GM12878 (cell line): ENCODE results near the gene A3GALT2. TPM values are rescaled to one million over a fixed set of nuclear protein-coding genes. Genes with fewer than 3 reads are reported as not detected.

ENCODE experiments used
- ATAC-seq: fragments of 200-7000 bp; cut with Tn5 transposase; 3 replicates; pipeline ENCODE4 v1.9.1; 2020; ENCODE audit warnings: mild to moderate bottlenecking, moderate library complexity
- BruUV-seq: library from RNA; stranded (reverse); fragments of 400-500 nt; replicated peaks from 2 replicates; lab custom pipeline; 2021; lab: Mats Ljungman, UMichigan
- CTCF ChIA-PET: fragments of 300-600 bp; sonication (Branson Sonifier 250); formaldehyde crosslinking; extraction: SDS; loops from one replicate; lab custom pipeline; 2021; ENCODE audit warnings: inconsistent platforms; lab: Yijun Ruan, JAX
- POLR2A ChIA-PET: fragments of 350-600 bp; formaldehyde crosslinking; extraction: SDS; loops from one replicate; lab custom pipeline; 2021; ENCODE audit warnings: inconsistent platforms; lab: Charles Lee
- RAD21 ChIA-PET: fragments of 300-600 bp; sonication (Branson Sonifier 250); formaldehyde crosslinking; loops from one replicate; lab custom pipeline; 2023; ENCODE audit warnings: antibody characterized with exemption; ENCODE audit not compliant: unreplicated experiment; lab: Charles Lee
- SMC1A ChIA-PET: fragments of 300-600 bp; sonication (Branson Sonifier 250); formaldehyde crosslinking; loops from one replicate; lab custom pipeline; 2023; ENCODE audit not compliant: unreplicated experiment, uncharacterized antibody; lab: Charles Lee
- DNase-seq: peaks from one replicate; pipeline ENCODE4 v3.0.0-alpha.2; 2011; ENCODE audit warnings: low read depth, low spot score
- FAIRE-seq: peaks from 3 replicates; lab custom pipeline; 2011; peaks lifted over from hg19 to GRCh38; lab: Jason Lieb, UNC
- H2AFZ ChIP-seq: 2 replicates; pipeline ENCODE4 v1.6.0; 2011; ENCODE audit warnings: low read depth, low read length, control low read depth; ENCODE audit not compliant: control insufficient read depth
- H3K27ac ChIP-seq: 2 replicates; pipeline ENCODE4 v1.5.1; 2011; ENCODE audit warnings: control low read depth; ENCODE audit not compliant: control insufficient read depth, insufficient read depth
- H3K27me3 ChIP-seq, 2 experiments: replicated peaks in 1 of 2; 2 replicates each; pipeline versions ENCODE4 v1.6.0 to v1.6.1; 2011; ENCODE audit warnings: low read length in 1 of 2; ENCODE audit not compliant: control insufficient read depth in 2 of 2, insufficient read depth in 2 of 2
- H3K36me3 ChIP-seq, 2 experiments: 2 replicates each; pipeline ENCODE4 v1.5.1; 2011; ENCODE audit warnings: low read length in 1 of 2; ENCODE audit not compliant: control insufficient read depth in 2 of 2, insufficient read depth in 2 of 2
- H3K4me1 ChIP-seq: 2 replicates; pipeline ENCODE4 v1.6.1; 2011; ENCODE audit warnings: mild to moderate bottlenecking, low read length, moderate library complexity, mixed read lengths; ENCODE audit not compliant: control insufficient read depth, insufficient read depth
- H3K4me2 ChIP-seq: 2 replicates; pipeline ENCODE4 v1.6.0; 2011; ENCODE audit warnings: control low read depth; ENCODE audit not compliant: control insufficient read depth, insufficient read depth
- H3K4me3 ChIP-seq: fragments of 200-600 bp; sonication (generic); 2 replicates; pipeline ENCODE4 v1.5.1; 2016
- H3K79me2 ChIP-seq: 2 replicates; pipeline ENCODE4 v1.6.0; 2011; ENCODE audit warnings: low read length; ENCODE audit not compliant: control insufficient read depth, insufficient read depth
- H3K9ac ChIP-seq: 2 replicates; pipeline ENCODE4 v1.8.0; 2011; ENCODE audit warnings: low read length, control low read depth, mixed read lengths; ENCODE audit not compliant: control insufficient read depth, insufficient read depth
- H3K9me3 ChIP-seq: replicated peaks from 3 replicates; pipeline ENCODE4 v1.5.1; 2011; ENCODE audit warnings: mild to moderate bottlenecking, low read length; ENCODE audit not compliant: control insufficient read depth, insufficient read depth
- H4K20me1 ChIP-seq: 2 replicates; pipeline ENCODE4 v1.6.0; 2011; ENCODE audit not compliant: control insufficient read depth, insufficient read depth
- CBFB ChIP-seq: IDR thresholded peaks from 2 replicates; pipeline ENCODE4 v1.6.1; 2016; ENCODE audit warnings: antibody characterized with exemption, low read depth
- CHD1 ChIP-seq: IDR thresholded peaks from 2 replicates; pipeline ENCODE4 v1.6.1; 2012; ENCODE audit warnings: low read depth, low read length, improper control_type of control experiment
- CTCF ChIP-seq, 3 experiments: IDR thresholded peaks in 2 of 3; conservative IDR thresholded peaks in 1 of 3; 2 replicates each; pipeline ENCODE4 v1.5.1; 2011; ENCODE audit warnings: low read depth in 3 of 3, low read length in 3 of 3, mild to moderate bottlenecking in 3 of 3, control low read depth in 2 of 3, moderate library complexity in 2 of 3, inconsistent platforms in 1 of 3, mixed read lengths in 1 of 3; ENCODE audit not compliant: control insufficient read depth in 2 of 3, insufficient read depth in 1 of 3; ENCODE audit errors: extremely low read depth in 1 of 3
- PAX5 ChIP-seq: IDR thresholded peaks from 2 replicates; pipeline ENCODE4 v1.6.1; 2011; ENCODE audit warnings: low read depth, low read length, borderline replicate concordance
- RUNX3 ChIP-seq: IDR thresholded peaks from 2 replicates; pipeline ENCODE4 v1.6.1; 2012; ENCODE audit warnings: low read length, inconsistent platforms
- USF2 ChIP-seq: IDR thresholded peaks from 2 replicates; pipeline ENCODE4 v1.6.1; 2011; ENCODE audit warnings: low read depth, low read length, improper control_type of control experiment, borderline replicate concordance
- WGBS: methylation state at CpG from one replicate; pipeline ENCODE4 v1.1.6; 2016; ENCODE audit warnings: low lambda C conversion rate; ENCODE audit not compliant: insufficient replicate concordance, insufficient coverage; ENCODE audit errors: missing lambda C conversion rate; 5-methylcytosine and 5-hydroxymethylcytosine counted together
- in situ Hi-C: fragments of 300-500 bp; cut with MboI; formaldehyde crosslinking; loops from 9 replicates; pipeline ENCODE4 v1.14.3; 2018; ENCODE audit warnings: mixed read lengths
- intact Hi-C: fragments of 100-400 bp; cut with micrococcal nuclease; formaldehyde crosslinking; loops from one replicate; pipeline ENCODE4 v1.14.2; 2022; ENCODE audit not compliant: unreplicated experiment
- polyA plus RNA-seq, 11 experiments: library from polyadenylated mRNA; depleted of rRNA in 4 of 11; unstranded in 6 of 11; stranded (reverse) in 5 of 11; fragments of >200 nt; fragmentation: Nextera tagmentation in 4 of 11; fragmentation: Illumina TruSeq in 1 of 11; extraction: Ambion mirVana in 4 of 11; extraction: Trizol in 1 of 11; gene quantifications; 1 replicate in 1 of 11; 2 replicates in 10 of 11; pipeline versions ENCODE4 v1.2.1 to v1.2.3, GENCODE V29; 2011 to 2016; ENCODE audit warnings: inconsistent platforms in 2 of 11, missing spikeins in 2 of 11, low read depth in 1 of 11
- total RNA-seq, 4 experiments: library from RNA; depleted of rRNA in 3 of 4; stranded (reverse); fragments of >200 nt in 3 of 4; fragmentation: Illumina TruSeq in 1 of 4; extraction: Trizol in 1 of 4; gene quantifications; 2 replicates each; pipeline versions ENCODE4 v1.2.1 to v1.2.3, GENCODE V29; 2013 to 2021

A3GALT2 gene
- total and polyA plus RNA-seq, 10 of the 15 experiments (the other 5 are each of a cell fraction or from before 2014, with no cell fraction given): not detected

- Histone ChIP-seq H3K9me3 (no peaks in the 10 kb centered on the region), H3K4me2 (no peak overlapping the region), H3K36me3 (peaks cover 14 to 22% of the 10 kb centered on the region in 2 experiments; a peak in 3 of 4 replicates), H4K20me1 (no peaks in the 10 kb centered on the region), H3K9ac (no peak overlapping the region), H3K4me1 (no peaks in the 10 kb centered on the region), H3K27me3 (no peaks in the 10 kb centered on the region), H2AFZ (no peak overlapping the region), H3K4me3 (no peak overlapping the region), H3K27ac (no peak overlapping the region), H3K79me2 (no peaks in the 10 kb centered on the region)
- no peak for FAIRE-seq
- intact Hi-C loops (no loop called here), in situ Hi-C loops (no loop called here)
- TF ChIP-seq CBFB (no peak), USF2 (no peak), CHD1 (no peak)
- no TSS peak for BruUV-seq
- SMC1A ChIA-PET: no interaction called here
- DNase-seq: no peak
- POLR2A ChIA-PET: no interaction called here
- WGBS: 89% methylated on average over 14 of the region's 14 CpGs
- CTCF ChIA-PET: interaction anchor here (0.7 to 1.3 kb wide), 3 partner anchors 11 to 28 kb away, joined by 4 to 5 read pairs (median 4); no protein-coding TSS in a partner anchor
- ATAC-seq: no peak
- RAD21 ChIA-PET: no interaction called here
Observed at GRCh38 chr1:33323663-33324477, 3.0 kb upstream of the A3GALT2 start.

DNA sequence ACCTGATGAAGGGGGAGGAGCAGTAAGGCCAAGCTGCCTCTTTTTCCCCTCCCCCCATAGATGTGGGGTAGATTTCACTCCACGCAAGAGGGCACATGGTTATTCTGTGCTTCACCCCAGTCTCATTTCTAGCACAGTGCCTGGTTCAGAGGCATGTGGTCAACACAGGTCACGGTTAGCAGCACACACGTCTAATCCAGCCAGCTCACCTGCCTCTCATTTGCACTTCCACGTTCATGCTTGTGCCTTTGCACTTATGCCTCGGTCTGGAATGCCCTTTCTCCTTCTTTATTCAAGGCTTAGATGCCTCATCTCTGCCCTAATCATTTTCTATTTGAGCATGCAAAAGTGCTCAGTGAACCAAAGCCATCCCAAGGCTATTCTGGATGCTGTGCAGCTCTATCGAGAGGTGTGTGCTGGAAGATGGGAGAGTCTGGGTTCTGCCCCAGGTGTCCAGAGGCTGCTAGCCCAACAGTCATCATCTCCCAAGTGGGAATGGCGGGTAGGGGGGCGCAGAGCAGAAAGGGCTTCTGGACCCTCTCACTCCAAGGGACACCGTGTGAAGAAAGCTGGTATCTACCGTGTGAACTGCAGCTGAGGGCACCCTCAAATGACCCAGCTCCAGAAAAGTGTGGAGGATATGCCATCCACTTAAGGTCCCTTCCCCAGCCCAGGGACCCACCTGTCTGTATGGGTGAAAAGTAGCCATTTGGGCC lies 2.1 kb upstream of the A3GALT2 start:
- DNase-seq: no peak
- Histone ChIP-seq H3K4me2 (no peak overlapping the region), H3K9ac (no peak overlapping the region), H2AFZ (no peak overlapping the region), H3K9me3 (no peaks in the 10 kb centered on the region), H3K4me3 (no peak overlapping the region), H3K36me3 (peaks cover 14 to 19% of the 10 kb centered on the region in 2 experiments; a peak in 3 of 4 replicates), H3K4me1 (no peaks in the 10 kb centered on the region), H3K79me2 (no peaks in the 10 kb centered on the region), H4K20me1 (no peaks in the 10 kb centered on the region), H3K27ac (no peak overlapping the region), H3K27me3 (no peaks in the 10 kb centered on the region)
- peak; percentile 68 for ATAC-seq
- in situ Hi-C loops: no loop called here
- CTCF ChIA-PET: interaction anchor here (0.7 to 1.3 kb wide), 3 partner anchors 10 to 27 kb away, joined by 4 to 5 read pairs (median 4); no protein-coding TSS in a partner anchor
- 54% methylated on average over 10 of the region's 10 CpGs for whole genome bisulfite sequencing
- SMC1A ChIA-PET: no interaction called here
- TF ChIP-seq USF2 (no peak), RUNX3 (peak; percentile 33; the same call in 1 of the 2 replicates), CTCF (IDR thresholded peaks at IDR 0.05 in 2 of 3, conservative IDR thresholded peaks at IDR 0.05 in 1 of 3; ENCODE audit: control insufficient read depth in 2 of 3, extremely low read depth in 1 of 3, insufficient read depth in 1 of 3, low read depth in 3 of 3, low read length in 3 of 3) (no peak), PAX5 (peak; percentile 92)
- no peak for FAIRE-seq
- no TSS peak for BruUV-seq
- RAD21 ChIA-PET: no interaction called here
- POLR2A ChIA-PET: no interaction called here
- intact Hi-C loops: no loop called here
